ENCODE measurements around the gene RAB9B.
"Not testable (repeated sequence)": the region's sequence is repeated elsewhere in the genome, so short reads cannot be mapped to it uniquely, and the experiment has no call there.

RAB9B gene

GRCh38 chrX:103831803-103832544 lies at the start of gene RAB9B:
TSS of gene RAB9B (minus strand) at chrX:103832257. CDS start at chrX:103825784, 6,473 bp downstream.
- peak; percentile 58 for DNase-seq

- no peak for DNase-seq
Observed at GRCh38 chrX:103879339-103879738, 47.3 kb upstream of the RAB9B start.

- DNase-seq, result no peak
Observed at GRCh38 chrX:103878466-103879122, 46.5 kb upstream of the RAB9B start.

GRCh38 chrX:103877571-103877970 lies 45.5 kb upstream of the RAB9B start:
- DNase-seq, result no peak

- no peak for DNase-seq
Observed at GRCh38 chrX:103864886-103865534, 33.0 kb upstream of the RAB9B start.

- no peak for DNase-seq
Observed at GRCh38 chrX:103864149-103864548, 32.1 kb upstream of the RAB9B start.

- no peak for DNase-seq
Observed at GRCh38 chrX:103861200-103861599, 29.1 kb upstream of the RAB9B start.

GRCh38 chrX:103849558-103849957 lies 17.5 kb upstream of the RAB9B start:
- no peak for DNase-seq

- no peak for DNase-seq
Observed at GRCh38 chrX:103847174-103847870, 15.3 kb upstream of the RAB9B start.

GRCh38 chrX:103846386-103846785 lies 14.3 kb upstream of the RAB9B start:
- DNase-seq, result no peak

- peak; percentile 34 for DNase-seq
Observed at GRCh38 chrX:103845165-103845653, 13.2 kb upstream of the RAB9B start.

GRCh38 chrX:103839404-103839803 lies 7.3 kb upstream of the RAB9B start:
- no peak for DNase-seq

- no peak for DNase-seq
Observed at GRCh38 chrX:103831342-103831802, 685 bp downstream of the RAB9B start.

- no peak for DNase-seq
Observed at GRCh38 chrX:103830848-103831247, 1.2 kb downstream of the RAB9B start.

- no peak for DNase-seq
Observed at GRCh38 chrX:103828529-103828928, 3.5 kb downstream of the RAB9B start.

- DNase-seq, result no peak
Observed at GRCh38 chrX:103825881-103826280, 6.2 kb downstream of the RAB9B start.

GRCh38 chrX:103823591-103823990 lies 8.5 kb downstream of the RAB9B start:
- DNase-seq, result no peak

GRCh38 chrX:103820802-103821201 lies 11.3 kb downstream of the RAB9B start:
- not testable (repeated sequence) for DNase-seq

- no peak for DNase-seq
Observed at GRCh38 chrX:103818842-103819619, 13.0 kb downstream of the RAB9B start.

GRCh38 chrX:103817502-103817901 lies 14.6 kb downstream of the RAB9B start:
- DNase-seq, result no peak

- DNase-seq, result not testable (repeated sequence)
Observed at GRCh38 chrX:103817101-103817500, 15.0 kb downstream of the RAB9B start.

- no peak for DNase-seq
Observed at GRCh38 chrX:103811858-103812257, 20.2 kb downstream of the RAB9B start.
